GM23248 (cell line): ENCODE data around the gene HSPA12B. TPM values are rescaled to one million over a fixed set of nuclear protein-coding genes. Genes with fewer than 3 reads are reported as not detected.

Experiments
- DNase-seq: peaks from one replicate; pipeline ENCODE4 v3.0.0-alpha.2; 2015
- H2AFZ ChIP-seq: fragments of 200-600 bp; sonication (generic); 2 replicates; pipeline ENCODE4 v1.6.1; 2016; ENCODE audit warnings: antibody characterized with exemption
- H3F3A ChIP-seq: fragments of 200-600 bp; sonication (generic); 2 replicates; pipeline ENCODE4 v1.6.1; 2016; ENCODE audit warnings: mild to moderate bottlenecking, antibody characterized with exemption, mixed run types; ENCODE audit not compliant: insufficient read depth
- H3K27ac ChIP-seq: fragments of 200-600 bp; sonication (generic); 2 replicates; pipeline ENCODE4 v1.5.1; 2016; ENCODE audit warnings: mild to moderate bottlenecking
- H3K27me3 ChIP-seq: fragments of 200-600 bp; sonication (generic); replicated peaks from 2 replicates; pipeline ENCODE4 v1.6.1; 2016; ENCODE audit warnings: mild to moderate bottlenecking; ENCODE audit not compliant: insufficient read depth
- H3K36me3 ChIP-seq: fragments of 200-600 bp; sonication (generic); 2 replicates; pipeline ENCODE4 v1.6.1; 2016; ENCODE audit warnings: low read depth, mild to moderate bottlenecking
- H3K4me1 ChIP-seq: fragments of 200-600 bp; sonication (generic); 2 replicates; pipeline ENCODE4 v1.6.1; 2016; ENCODE audit warnings: mild to moderate bottlenecking; ENCODE audit not compliant: insufficient read depth
- H3K4me2 ChIP-seq: fragments of 200-600 bp; sonication (generic); one replicate; pipeline ENCODE4 v1.6.1; 2016; ENCODE audit warnings: mild to moderate bottlenecking; ENCODE audit not compliant: unreplicated experiment
- H3K4me3 ChIP-seq: fragments of 200-600 bp; sonication (generic); 2 replicates; pipeline ENCODE4 v1.5.1; 2016; ENCODE audit warnings: mild to moderate bottlenecking
- H3K79me2 ChIP-seq: fragments of 200-600 bp; sonication (generic); 2 replicates; pipeline ENCODE4 v1.6.1; 2016; ENCODE audit warnings: mild to moderate bottlenecking; ENCODE audit not compliant: insufficient read depth
- H3K9ac ChIP-seq: fragments of 200-600 bp; sonication (generic); 2 replicates; pipeline ENCODE4 v1.6.1; 2016; ENCODE audit warnings: mild to moderate bottlenecking
- H3K9me2 ChIP-seq: fragments of 200-600 bp; sonication (generic); 2 replicates; pipeline ENCODE4 v1.6.1; 2016; ENCODE audit warnings: mixed run types, mild to moderate bottlenecking, moderate library complexity; ENCODE audit not compliant: insufficient read depth
- H3K9me3 ChIP-seq: fragments of 200-600 bp; sonication (generic); one replicate; pipeline ENCODE4 v1.6.1; 2017; ENCODE audit warnings: low read depth
- H4K20me1 ChIP-seq: fragments of 200-600 bp; sonication (generic); 2 replicates; pipeline ENCODE4 v1.6.0; 2016; ENCODE audit not compliant: insufficient read depth
- EZH2 ChIP-seq: fragments of 200-600 bp; sonication (generic); IDR thresholded peaks from 2 replicates; pipeline ENCODE4 v1.6.1; 2018; ENCODE audit warnings: antibody characterized with exemption, mild to moderate bottlenecking; ENCODE audit not compliant: insufficient read depth, poor library complexity, severe bottlenecking
- EZH2phosphoT487 ChIP-seq: fragments of 200-600 bp; sonication (generic); IDR thresholded peaks from 2 replicates; pipeline ENCODE4 v1.6.1; 2018; ENCODE audit warnings: antibody characterized with exemption, moderate library complexity, mild to moderate bottlenecking, low read depth; ENCODE audit not compliant: insufficient read depth
- WGBS, 2 experiments: methylation state at CpG; one replicate each; pipeline ENCODE4 v1.1.6; 2015 to 2017; ENCODE audit warnings: low lambda C conversion rate in 2 of 2, low coverage in 1 of 2; ENCODE audit errors: missing lambda C conversion rate in 2 of 2; 5-methylcytosine and 5-hydroxymethylcytosine counted together
- in situ Hi-C: fragments of 300-500 bp; cut with MboI; formaldehyde crosslinking; loops from 2 replicates; pipeline ENCODE4 v1.15.0; 2020
- polyA plus RNA-seq: library from polyadenylated mRNA; unstranded; fragments of >200 nt; fragmentation: Nextera tagmentation; extraction: Ambion mirVana; gene quantifications from 2 replicates; pipeline ENCODE4 v1.2.1, GENCODE V29; 2016
- total RNA-seq: library from RNA; depleted of rRNA; stranded (reverse); fragments of >200 nt; shearing (Covaris generic); gene quantifications from 2 replicates; pipeline ENCODE4 v1.2.3, GENCODE V29; 2014

HSPA12B gene
- total and polyA plus RNA-seq, 2 experiments from 2014 or later = 0.11 TPM; not detected in 1

DNA sequence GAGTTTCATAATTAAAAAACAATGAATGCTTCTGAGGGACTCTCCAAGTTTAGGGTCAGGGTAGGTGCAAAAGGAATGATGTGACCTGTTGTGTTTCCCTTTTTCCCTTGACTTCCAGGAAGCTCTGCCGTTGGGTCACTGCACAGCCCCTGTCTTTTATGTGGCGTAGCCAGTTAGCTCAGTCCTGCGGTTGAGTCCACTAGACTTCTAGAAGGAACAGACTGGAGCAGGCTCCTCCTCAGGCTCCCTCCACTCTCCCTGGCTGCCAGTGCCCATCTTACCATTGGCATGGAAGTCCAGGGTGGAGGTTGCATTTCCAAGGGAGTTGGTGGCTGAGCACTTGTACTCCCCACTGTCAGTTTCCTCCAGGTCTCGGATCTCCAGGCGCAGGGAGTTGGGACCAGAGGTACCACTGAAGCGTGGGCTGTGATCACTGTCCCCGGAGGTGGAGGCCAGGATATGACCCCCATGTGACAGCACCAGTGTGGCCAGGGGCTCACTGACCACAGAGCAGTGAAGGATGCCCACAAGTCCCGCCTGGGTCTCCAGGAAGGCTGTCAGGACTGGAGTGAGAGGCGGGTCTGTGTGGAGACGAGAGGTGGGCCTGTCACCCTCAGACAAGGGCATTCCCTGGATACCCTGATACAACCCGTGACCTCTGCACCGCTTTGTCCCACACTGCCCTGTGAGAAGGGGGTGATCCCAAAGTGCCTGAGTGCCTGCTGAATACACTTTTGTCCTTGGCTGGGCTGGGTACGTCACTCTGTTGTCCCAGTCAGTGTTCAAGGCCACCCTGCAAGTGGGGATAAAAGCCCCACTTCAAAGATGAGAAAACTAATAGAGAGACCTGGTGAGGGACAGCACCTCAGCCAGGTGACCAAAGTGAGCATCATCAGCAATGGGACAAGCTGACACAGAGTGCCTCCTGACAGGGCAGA lies 31.2 kb upstream of the HSPA12B start:
- H3K4me1 ChIP-seq = no peaks in the 10 kb centered on the region
- no peak for TF ChIP-seq EZH2phosphoT487
- H4K20me1 ChIP-seq = no peaks in the 10 kb centered on the region
- no peak overlapping the region for H3K9ac ChIP-seq
- no peak overlapping the region for H3K4me2 ChIP-seq
- no peaks in the 10 kb centered on the region for H3K27me3 ChIP-seq
- no peaks in the 10 kb centered on the region for H3K36me3 ChIP-seq
- no peak overlapping the region for H3K4me3 ChIP-seq
- no peak for DNase-seq
- in situ Hi-C loops = no loop called here
- no peaks in the 10 kb centered on the region for H3K79me2 ChIP-seq
- no peak overlapping the region for H2AFZ ChIP-seq
- H3F3A ChIP-seq = no peaks in the 10 kb centered on the region
- no peak overlapping the region for H3K27ac ChIP-seq
- H3K9me2 ChIP-seq = no peaks in the 10 kb centered on the region
- 77 to 78% methylated on average over 13 of the region's 13 CpGs for WGBS, 2 experiments
- H3K9me3 ChIP-seq = no peaks in the 10 kb centered on the region

DNA sequence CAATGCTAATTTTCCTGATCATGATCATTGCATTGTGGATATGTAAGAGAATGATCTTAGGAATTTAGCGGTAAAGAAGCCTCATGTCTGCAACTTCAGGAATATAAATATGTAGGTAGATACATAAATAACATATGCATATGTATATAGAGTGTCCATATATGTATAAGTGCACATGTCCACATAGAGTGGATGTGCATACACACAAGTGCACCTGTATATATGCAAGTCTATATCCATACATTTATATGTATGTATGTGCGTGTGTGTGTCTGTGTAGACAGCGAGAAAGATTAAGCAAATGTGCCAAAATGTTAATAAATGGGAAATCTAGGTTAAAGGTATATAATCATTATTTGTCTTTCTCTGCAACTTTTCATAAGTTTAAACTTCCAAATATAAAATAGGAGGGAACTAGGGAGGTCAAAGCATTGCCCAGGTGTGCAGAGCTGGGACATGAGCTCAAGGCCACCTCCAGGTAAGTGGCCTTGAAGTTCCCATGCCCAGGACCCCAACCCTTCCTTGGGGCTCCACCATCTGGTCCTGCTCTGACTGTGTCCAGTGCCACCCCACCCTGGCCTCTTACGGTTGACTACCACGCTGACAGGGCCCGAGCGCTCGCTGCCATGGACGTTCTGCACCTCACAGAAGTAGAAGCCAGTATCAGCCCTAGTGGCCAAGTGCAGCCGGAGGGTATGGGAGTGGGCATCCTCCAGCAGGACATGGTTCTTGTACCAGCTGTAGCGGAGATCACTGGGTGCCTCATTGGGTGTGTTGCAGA lies 29.7 kb upstream of the HSPA12B start:
- Histone ChIP-seq H3K27me3 (no peaks in the 10 kb centered on the region), H3K36me3 (no peaks in the 10 kb centered on the region), H2AFZ (no peak overlapping the region), H3K9ac (no peak overlapping the region), H3K9me2 (no peaks in the 10 kb centered on the region), H3K9me3 (no peaks in the 10 kb centered on the region), H3K4me1 (no peaks in the 10 kb centered on the region; the same call in 1 of the 2 replicates), H3F3A (no peaks in the 10 kb centered on the region), H3K79me2 (no peaks in the 10 kb centered on the region), H4K20me1 (no peaks in the 10 kb centered on the region), H3K27ac (no peak overlapping the region), H3K4me2 (no peak overlapping the region), H3K4me3 (no peak overlapping the region)
- in situ Hi-C loops = no loop called here
- no peak for TF ChIP-seq EZH2phosphoT487
- TF ChIP-seq EZH2 = no peak
- WGBS, 2 experiments = 84 to 90% methylated on average over 11 of the region's 11 CpGs
- no peak for DNase-seq

DNA sequence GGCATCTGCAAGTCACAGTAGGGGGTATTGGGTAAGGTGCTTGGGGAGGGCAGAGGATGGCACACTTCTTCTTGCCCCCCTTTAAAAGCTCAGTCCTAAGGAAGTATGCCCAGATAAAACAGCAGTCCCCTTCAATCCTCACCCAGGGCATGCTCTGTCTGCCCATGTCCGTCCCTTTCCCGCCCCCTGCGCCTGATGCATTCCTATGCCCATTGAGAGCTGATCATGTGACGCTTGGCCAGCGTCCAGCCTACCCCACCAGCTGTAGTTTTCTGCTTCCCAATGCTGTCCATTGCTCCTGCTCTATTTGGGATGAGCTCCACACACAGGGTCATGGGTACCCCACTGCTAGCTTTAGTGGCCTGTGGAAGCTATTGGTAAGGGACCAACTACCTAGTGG lies 28.4 kb upstream of the HSPA12B start:
- in situ Hi-C loops = no loop called here
- Histone ChIP-seq H3K4me1 (no peaks in the 10 kb centered on the region; the same call in 1 of the 2 replicates), H3K27ac (no peak overlapping the region), H3K36me3 (no peaks in the 10 kb centered on the region), H3K9me3 (no peaks in the 10 kb centered on the region), H3K9ac (no peak overlapping the region), H3K4me3 (no peak overlapping the region), H4K20me1 (no peaks in the 10 kb centered on the region), H3K4me2 (no peak overlapping the region), H2AFZ (no peak overlapping the region), H3K9me2 (no peaks in the 10 kb centered on the region), H3K27me3 (no peaks in the 10 kb centered on the region), H3K79me2 (no peaks in the 10 kb centered on the region), H3F3A (no peaks in the 10 kb centered on the region)
- WGBS, 2 experiments = 53 to 62% methylated on average over 5 of the region's 5 CpGs
- TF ChIP-seq EZH2phosphoT487 (no peak), EZH2 (no peak)
- DNase-seq = no peak

DNA sequence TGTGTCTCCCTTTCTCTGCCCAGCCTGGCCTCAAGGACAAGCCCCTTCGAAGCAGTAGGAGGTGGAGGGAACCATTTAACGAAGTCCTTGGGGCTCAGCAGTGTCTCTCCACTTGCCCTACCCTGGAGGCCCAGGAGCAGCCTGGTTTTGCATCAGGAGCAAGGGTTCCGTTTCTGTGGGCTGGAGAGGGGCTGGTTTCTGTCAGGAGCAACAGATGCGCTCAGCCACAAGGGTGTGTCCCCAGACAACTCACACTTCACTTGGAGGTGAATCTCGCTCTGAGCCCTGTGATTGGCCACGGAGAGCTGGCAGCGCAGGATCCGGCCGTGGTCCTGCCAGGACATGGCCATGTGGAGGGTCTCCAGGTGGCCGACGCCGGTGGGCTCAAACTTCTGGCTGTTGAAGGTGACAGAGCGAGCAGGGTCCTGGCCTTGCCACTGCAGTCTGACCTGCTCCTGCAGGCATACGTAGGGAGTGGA lies 27.0 kb upstream of the HSPA12B start:
- Histone ChIP-seq H2AFZ (no peak overlapping the region), H3K4me3 (no peak overlapping the region), H4K20me1 (no peaks in the 10 kb centered on the region), H3K79me2 (no peaks in the 10 kb centered on the region), H3F3A (peaks cover 5% of the 10 kb centered on the region; the same call in 1 of the 2 replicates), H3K4me1 (no peaks in the 10 kb centered on the region; the same call in 1 of the 2 replicates), H3K9me2 (no peaks in the 10 kb centered on the region), H3K36me3 (no peaks in the 10 kb centered on the region), H3K9ac (no peak overlapping the region), H3K27ac (no peak overlapping the region), H3K4me2 (no peak overlapping the region), H3K9me3 (no peaks in the 10 kb centered on the region), H3K27me3 (no peaks in the 10 kb centered on the region)
- no peak for DNase-seq
- in situ Hi-C loops = no loop called here
- 81 to 86% methylated on average over 14 of the region's 14 CpGs for WGBS, 2 experiments
- no peak for TF ChIP-seq EZH2phosphoT487
- no peak for TF ChIP-seq EZH2
